HG03103 (cell line): ENCODE data around the gene HSPA4L.
A peak's percentile ranks its signal among the peaks of the same experiment; 100 is the strongest.

Experiments used
- ATAC-seq: cut with Tn5 transposase; IDR thresholded peaks from one replicate; pipeline ENCODE4 v1.9.1; 2021; ENCODE audit warnings: low read depth; ENCODE audit not compliant: unreplicated experiment

HSPA4L gene

GRCh38 chr4:127782275-127783025 lies at the start of gene HSPA4L:
HSPA4L (plus strand) TSS chr4:127782322; CDS start chr4:127782551, 229 bp downstream.
- ATAC-seq = peak; percentile 34

- ATAC-seq = peak; percentile 82
These were observed 49.3 kb upstream of the HSPA4L start for GRCh38 chr4:127732623-127733328.

- ATAC-seq = no peak
These were observed 47.1 kb upstream of the HSPA4L start for GRCh38 chr4:127734976-127735375.

- no peak for ATAC-seq
These were observed 44.8 kb upstream of the HSPA4L start for GRCh38 chr4:127737295-127737694.

- ATAC-seq = no peak
These were observed 40.9 kb upstream of the HSPA4L start for GRCh38 chr4:127741247-127741646.

GRCh38 chr4:127747883-127748282 lies 34.2 kb upstream of the HSPA4L start:
- no peak for ATAC-seq

GRCh38 chr4:127748957-127749356 lies 33.2 kb upstream of the HSPA4L start:
- ATAC-seq = no peak

GRCh38 chr4:127756906-127757305 lies 25.2 kb upstream of the HSPA4L start:
- ATAC-seq = no peak

- no peak for ATAC-seq
These were observed 22.8 kb upstream of the HSPA4L start for GRCh38 chr4:127759228-127759820.

GRCh38 chr4:127759893-127760292 lies 22.2 kb upstream of the HSPA4L start:
- ATAC-seq = no peak

GRCh38 chr4:127771535-127772275 lies 10.4 kb upstream of the HSPA4L start:
- ATAC-seq = no peak

- no peak for ATAC-seq
These were observed 9.1 kb upstream of the HSPA4L start for GRCh38 chr4:127772769-127773671.

- ATAC-seq = no peak
These were observed 6.3 kb upstream of the HSPA4L start for GRCh38 chr4:127775843-127776242.

- ATAC-seq = no peak
These were observed 5.5 kb upstream of the HSPA4L start for GRCh38 chr4:127776620-127777019.

- no peak for ATAC-seq
These were observed 4.6 kb upstream of the HSPA4L start for GRCh38 chr4:127777487-127777886.

GRCh38 chr4:127778102-127778501 lies 4.0 kb upstream of the HSPA4L start:
- ATAC-seq = no peak

- no peak for ATAC-seq
These were observed 1.5 kb upstream of the HSPA4L start for GRCh38 chr4:127780598-127780997.

- ATAC-seq = peak; percentile 28
These were observed 660 bp upstream of the HSPA4L start for GRCh38 chr4:127781300-127782024.

- peak; percentile 68 for ATAC-seq
These were observed 172 bp upstream of the HSPA4L start for GRCh38 chr4:127782025-127782274.
